Urinary bladder (tissue), 4 donors: Measurements from ENCODE around the gene AMBRA1. TPM values are rescaled to one million over a fixed set of nuclear protein-coding genes. Genes with fewer than 3 reads are reported as not detected.

Experiments used
- DNase-seq: peaks from one replicate; pipeline ENCODE4 v3.0.0-alpha.2; 2015; ENCODE audit errors: extremely low spot score
- H3K27ac ChIP-seq: one replicate; pipeline ENCODE4 v1.5.1; 2013; ENCODE audit warnings: low read depth, mild to moderate bottlenecking, moderate library complexity
- H3K36me3 ChIP-seq: one replicate; pipeline ENCODE4 v1.6.1; 2013; ENCODE audit warnings: mild to moderate bottlenecking, moderate library complexity; ENCODE audit not compliant: insufficient read depth
- H3K4me1 ChIP-seq: one replicate; pipeline ENCODE4 v1.6.1; 2013; ENCODE audit warnings: mild to moderate bottlenecking, moderate library complexity; ENCODE audit not compliant: insufficient read depth
- H3K4me3 ChIP-seq: one replicate; pipeline ENCODE4 v1.5.1; 2013; ENCODE audit warnings: low read depth, low read length
- WGBS: extraction: QIAGEN DNeasy Blood & Tissue Kit; methylation state at CpG from one replicate; pipeline ENCODE4 v1.1.7; 2013; 5-methylcytosine and 5-hydroxymethylcytosine counted together
- polyA plus RNA-seq: library from polyadenylated mRNA; stranded (reverse); fragments of 200-250 nt; gene quantifications from one replicate; pipeline ENCODE4 v1.2.3, GENCODE V29; 2013
- total RNA-seq: library from RNA; depleted of rRNA; stranded (reverse); fragments of >200 nt; gene quantifications from one replicate; pipeline ENCODE4 v1.2.3, GENCODE V29; 2014
- donor health status: healthy with polysubstance abuse.
- donor health status: healthy.

AMBRA1 gene
- total and polyA plus RNA-seq, 2 donors = 21.9 to 22.9 TPM

DNA sequence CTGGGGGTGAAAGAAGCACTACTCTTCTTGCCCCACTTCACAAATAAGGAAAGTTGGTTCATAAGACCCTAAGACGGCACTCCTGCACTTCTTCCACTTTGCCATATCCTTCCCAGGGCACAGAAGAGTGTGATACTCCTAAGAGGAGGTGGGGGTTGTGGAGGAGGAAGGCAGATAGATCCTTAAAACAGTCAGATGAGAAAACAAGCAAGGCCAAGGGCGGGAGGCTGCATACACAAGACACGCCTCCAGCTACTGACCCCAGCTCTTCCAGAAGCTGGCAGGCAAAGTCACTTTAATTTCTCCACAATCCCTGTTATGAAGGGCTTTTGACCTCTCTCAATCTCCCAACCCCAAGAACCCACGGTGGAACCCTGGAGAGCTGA is 200.6 kb downstream of the AMBRA1 start:
- Histone ChIP-seq H3K36me3 (peaks cover 3% of the 10 kb centered on the region), H3K4me3 (no peak overlapping the region), H3K27ac (no peak overlapping the region), H3K4me1 (no peaks in the 10 kb centered on the region)
- DNase-seq = no peak
- WGBS = 59% methylated on average over 4 of the region's 4 CpGs

DNA sequence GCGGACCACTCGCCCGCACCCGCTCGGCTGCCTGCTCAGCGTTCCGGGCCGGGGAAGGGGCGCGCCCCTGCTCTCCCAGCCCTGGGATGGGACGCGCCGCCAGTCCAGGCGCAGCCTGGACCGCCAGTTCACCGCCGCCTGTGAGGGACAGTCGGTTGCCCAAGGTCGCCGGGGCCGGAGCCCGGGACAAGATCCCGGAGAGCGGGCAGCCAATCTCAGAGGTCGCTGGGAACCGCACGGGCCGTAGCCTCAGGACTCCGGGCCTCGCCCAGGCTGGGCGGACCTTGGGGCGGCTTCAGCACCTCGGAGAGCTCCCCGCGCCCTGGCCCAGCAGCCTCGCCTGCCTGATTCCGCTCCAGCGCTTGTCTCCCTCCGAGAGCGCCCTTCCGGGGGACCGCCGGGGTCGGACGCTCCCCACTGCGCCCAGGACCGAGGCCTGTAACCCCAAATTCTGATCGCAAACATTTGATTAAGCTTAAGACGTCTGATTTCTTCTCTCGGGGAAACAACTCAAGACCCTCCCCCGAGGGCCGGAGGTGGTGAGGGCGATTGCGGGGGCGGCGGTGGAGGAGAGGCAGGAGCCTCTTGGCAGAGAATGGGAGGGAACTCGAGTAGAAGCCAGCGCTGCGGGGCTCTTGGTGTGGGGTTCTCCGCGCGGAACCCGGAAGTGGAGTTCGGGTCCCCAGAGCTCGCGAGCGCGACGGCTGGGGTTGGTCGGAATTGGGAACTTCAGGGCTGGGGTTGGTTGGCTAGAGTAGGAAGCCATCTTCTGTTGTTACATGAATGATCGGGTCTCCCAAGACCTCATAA is 201.2 kb downstream of the AMBRA1 start:
- no peaks in the 10 kb centered on the region for H3K4me1 ChIP-seq
- H3K36me3 ChIP-seq = peaks cover 3% of the 10 kb centered on the region
- H3K27ac ChIP-seq = no peak overlapping the region
- peak overlapping the region; percentile 49 for H3K4me3 ChIP-seq
- DNase-seq = no peak
- 1% methylated on average over 71 of the region's 71 CpGs for WGBS

DNA sequence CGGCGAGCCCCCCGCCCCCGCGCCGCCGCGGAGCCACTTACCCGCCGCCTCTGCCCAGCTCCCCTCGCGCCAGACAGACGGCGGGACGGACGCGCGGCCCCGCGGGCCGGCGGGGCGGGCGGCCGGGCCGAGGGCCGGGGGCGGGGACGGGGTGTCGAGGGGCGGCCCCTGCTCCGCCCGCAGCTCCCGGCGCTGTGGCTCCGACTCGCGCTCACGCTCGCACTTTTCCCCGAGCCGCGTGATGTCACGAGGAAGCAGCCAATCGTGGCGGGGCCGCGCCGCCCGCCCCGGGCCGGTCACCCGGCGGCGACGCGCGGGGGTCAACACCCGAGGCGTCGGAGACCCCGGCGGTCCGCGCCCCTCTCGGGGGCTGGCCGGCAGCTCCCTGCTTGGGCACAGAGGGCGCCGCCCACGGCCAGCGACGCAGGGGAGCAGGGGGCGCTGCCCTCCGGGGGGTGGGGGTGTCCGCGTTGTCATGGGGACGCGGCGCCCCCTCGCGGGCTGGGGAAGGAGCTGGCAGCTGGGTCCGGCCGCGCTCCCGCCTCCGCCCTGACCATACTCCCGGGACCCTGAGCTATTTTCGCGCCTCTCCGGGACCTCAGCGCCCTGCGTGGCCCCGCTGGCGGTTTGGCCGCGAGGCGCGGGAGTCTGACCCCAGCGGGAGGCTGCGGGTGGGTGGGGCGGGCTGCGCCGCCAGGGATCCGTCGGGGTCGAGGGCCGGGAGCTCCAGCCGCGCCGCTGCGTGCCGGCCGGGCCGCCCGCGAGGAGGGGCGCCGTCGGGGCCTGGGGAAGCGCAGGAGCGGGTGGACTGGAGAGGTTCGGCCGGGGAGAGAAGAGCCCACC is 202.0 kb downstream of the AMBRA1 start, which contains the start of gene CHRM4:
TSS of gene CHRM4 (minus strand) at position 199 of the 843 bp plus-strand sequence. CDS start 5,219 bp downstream, outside the sequence.
- DNase-seq = no peak
- WGBS = under 1% methylated on average over 123 of the region's 123 CpGs
- H3K4me1 ChIP-seq = no peaks in the 10 kb centered on the region
- peak within 1 kb of the TSS; percentile 49 for H3K4me3 ChIP-seq
- no peak within 1 kb of the TSS for H3K27ac ChIP-seq
- H3K36me3 ChIP-seq = no peaks in the 10 kb centered on the region

DNA sequence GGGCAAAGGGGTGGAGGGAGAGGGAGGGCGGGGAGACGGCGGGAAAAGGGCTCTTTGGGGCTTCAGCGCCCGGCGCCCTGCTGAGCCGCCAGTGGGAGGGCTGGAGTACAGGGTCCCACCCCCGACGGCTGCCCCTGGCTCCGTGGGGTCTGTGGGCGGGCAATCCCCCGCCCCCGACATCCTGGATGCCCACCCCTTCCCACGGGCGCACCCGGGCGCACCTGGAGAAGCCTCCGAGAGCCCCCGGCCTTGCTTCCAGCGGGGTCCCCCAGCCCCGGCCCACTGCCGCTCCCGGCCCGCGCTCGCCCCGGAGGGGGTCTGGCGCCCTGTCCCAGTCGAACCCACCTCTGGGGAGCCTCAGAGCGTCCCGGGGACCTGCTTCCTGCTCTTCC is 202.6 kb downstream of the AMBRA1 start:
- 2% methylated on average over 30 of the region's 31 CpGs for WGBS
- Histone ChIP-seq H3K36me3 (no peaks in the 10 kb centered on the region), H3K27ac (no peak overlapping the region), H3K4me1 (no peaks in the 10 kb centered on the region), H3K4me3 (peak overlapping the region; percentile 49)
- DNase-seq = no peak

DNA sequence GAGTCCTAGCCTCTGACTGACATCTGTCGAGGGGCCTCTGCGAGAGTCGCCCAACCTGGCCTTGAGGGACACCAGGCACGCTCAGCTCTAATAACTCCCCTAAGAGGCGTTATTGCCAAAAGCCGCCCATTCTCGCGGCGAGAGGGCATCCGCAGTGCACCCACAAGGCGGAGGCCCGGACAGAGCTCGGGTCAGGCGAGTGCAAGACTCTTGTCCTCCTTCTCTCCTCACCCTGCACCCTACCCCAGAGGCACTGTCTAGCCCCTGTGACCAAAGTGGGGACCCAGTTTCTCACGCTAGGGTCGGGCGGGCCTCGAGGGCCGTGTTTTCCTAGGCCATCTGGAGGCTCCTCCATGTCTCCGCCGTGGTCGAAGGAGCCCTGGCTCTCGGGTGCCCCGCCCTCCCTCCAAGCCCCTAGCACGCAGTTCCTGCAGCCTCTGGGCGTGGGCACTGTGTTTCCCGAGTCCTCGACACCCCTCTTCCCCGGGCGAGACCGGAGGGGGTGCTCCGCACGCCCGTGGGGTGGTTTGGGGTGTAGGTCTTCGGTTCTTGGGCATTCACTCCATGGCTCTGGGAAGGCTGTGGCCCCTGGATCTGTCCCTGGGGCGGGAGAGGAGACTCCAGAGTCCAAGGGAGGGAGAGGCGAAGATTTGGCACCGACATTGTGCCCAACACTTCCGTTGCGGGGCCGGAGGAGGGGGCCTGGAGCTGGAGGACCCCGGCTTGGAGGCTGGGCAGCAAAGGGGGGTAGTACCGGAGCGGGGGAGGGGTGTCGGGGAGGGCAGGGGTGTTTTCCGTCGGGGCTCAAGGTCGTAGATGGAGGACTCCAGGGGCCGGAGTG is 203.3 kb downstream of the AMBRA1 start:
- no peaks in the 10 kb centered on the region for H3K36me3 ChIP-seq
- H3K4me3 ChIP-seq = no peak overlapping the region
- no peak overlapping the region for H3K27ac ChIP-seq
- H3K4me1 ChIP-seq = no peaks in the 10 kb centered on the region
- WGBS = 8% methylated on average over 49 of the region's 49 CpGs
- no peak for DNase-seq

DNA sequence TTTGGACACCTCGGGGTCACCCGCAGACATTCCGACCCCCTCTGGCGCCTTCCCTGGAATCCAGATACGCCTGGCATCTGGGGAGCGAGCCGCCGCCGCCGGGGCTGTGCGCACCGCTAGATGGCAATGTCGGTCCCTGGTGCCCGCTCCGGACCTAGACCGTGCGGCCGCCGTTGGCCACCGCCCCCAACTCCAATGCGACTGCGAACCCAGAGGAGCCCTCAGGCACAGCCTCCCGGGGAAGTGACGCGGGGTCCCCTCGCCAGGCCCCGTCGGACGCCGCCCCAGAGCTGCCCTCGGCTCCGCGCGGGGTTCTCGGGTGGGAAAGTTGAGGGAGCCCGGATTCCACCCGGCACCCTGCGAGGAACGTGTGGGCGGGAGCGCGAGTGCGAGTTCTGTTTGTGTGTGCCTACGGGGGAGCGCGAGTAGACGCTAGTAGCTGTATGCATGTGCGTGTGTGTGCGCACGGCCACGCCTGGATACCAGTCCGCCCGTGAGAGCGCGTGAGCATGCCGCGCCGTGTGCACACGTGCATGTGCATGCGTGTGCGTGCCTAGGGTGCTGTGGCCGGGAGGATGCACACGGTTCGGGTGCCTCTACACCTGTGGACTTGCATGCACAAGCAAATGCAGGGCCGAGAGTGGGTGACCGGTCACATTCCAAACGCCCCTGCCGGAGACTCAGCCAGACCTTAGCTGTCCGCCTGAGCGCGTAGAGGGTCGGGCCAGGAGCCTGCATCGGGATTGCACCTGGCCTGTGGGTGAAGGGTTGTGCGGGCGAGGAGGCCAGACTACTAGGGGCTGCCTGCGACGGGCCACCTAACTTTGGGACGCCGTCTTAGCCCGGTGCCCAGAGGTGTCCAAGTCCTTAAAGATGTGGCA is 204.1 kb downstream of the AMBRA1 start:
- Histone ChIP-seq H3K4me1 (no peaks in the 10 kb centered on the region), H3K4me3 (peak overlapping the region; percentile 3), H3K36me3 (no peaks in the 10 kb centered on the region), H3K27ac (no peak overlapping the region)
- 2% methylated on average over 80 of the region's 80 CpGs for WGBS
- DNase-seq = no peak

DNA sequence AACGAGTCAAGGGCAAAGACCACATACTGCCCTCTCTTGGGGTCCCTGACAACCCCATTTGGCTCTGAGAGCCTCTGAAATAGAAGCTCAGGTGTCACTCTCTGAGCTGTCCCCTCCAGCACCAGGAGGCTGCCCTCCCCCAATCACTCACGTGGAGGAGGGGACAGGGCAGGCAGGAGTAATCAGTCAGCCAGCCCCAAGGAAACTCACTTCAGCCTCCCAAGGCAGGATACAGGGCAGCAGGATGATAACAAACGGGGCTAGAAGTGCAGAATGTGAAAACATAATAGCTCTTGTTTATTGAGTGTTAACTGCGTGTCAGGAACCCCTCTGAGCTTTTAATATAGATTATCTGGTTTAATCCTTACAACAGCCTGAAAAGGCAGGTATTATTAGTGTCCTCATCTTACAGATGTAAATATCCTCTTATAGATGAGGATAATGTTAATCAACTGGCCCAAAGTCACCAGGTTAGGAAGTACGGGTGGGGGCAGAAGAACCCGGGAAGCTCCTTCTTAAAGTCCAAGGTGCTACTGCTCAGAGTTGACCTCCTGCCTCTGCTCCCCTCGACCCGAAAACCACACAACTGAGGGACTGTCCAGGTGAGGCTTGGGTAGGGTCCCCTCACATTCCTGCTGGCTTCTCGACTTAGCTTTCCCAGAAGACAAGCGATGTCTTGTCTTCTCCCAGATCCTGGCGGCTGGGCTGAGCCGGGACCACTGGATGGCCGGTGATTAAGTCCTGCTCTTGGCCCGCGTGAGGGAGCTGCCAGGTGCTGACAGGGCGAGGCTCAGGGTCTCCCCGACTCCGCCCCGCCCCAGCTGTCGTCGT is 205.0 kb downstream of the AMBRA1 start:
- Histone ChIP-seq H3K27ac (no peak overlapping the region), H3K4me3 (no peak overlapping the region), H3K36me3 (no peaks in the 10 kb centered on the region), H3K4me1 (no peaks in the 10 kb centered on the region)
- DNase-seq = no peak
- WGBS = 10% methylated on average over 21 of the region's 21 CpGs

DNA sequence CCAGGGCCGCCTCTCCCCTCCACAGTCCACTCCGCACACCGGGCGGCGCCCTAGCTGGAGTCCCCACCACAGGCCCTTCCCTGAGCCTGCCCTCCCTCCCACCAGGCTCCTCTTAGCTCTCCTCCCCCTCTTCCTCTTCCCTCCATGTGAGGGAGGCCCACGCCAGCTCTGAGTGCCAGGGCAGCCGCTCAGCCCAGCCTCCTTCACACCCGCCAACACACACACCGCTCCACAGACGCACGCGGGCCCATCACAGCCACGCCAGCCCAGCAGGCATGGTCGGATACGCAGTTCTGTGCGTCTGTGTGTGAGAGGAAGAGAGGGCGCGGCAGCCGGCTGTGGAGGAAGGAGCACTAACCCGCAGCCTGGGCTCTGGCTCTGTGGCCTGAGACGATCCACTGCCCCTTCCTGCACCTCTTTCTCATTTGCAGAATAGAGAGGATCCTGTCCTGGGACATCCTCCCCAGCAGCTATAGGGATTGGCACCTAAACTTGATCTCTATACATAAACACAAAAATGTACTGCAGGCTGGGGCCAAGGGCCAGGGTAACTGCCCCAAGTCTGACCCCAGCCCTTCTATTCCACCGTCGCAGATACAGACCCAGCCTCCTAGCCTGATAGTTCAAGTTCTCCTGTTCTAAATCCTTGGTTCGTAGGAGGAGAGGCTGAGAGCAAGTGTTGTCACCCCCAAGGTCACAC is 205.8 kb downstream of the AMBRA1 start:
- Histone ChIP-seq H3K4me1 (no peaks in the 10 kb centered on the region), H3K27ac (no peak overlapping the region), H3K36me3 (no peaks in the 10 kb centered on the region), H3K4me3 (no peak overlapping the region)
- DNase-seq = no peak
- 22% methylated on average over 24 of the region's 24 CpGs for WGBS

DNA sequence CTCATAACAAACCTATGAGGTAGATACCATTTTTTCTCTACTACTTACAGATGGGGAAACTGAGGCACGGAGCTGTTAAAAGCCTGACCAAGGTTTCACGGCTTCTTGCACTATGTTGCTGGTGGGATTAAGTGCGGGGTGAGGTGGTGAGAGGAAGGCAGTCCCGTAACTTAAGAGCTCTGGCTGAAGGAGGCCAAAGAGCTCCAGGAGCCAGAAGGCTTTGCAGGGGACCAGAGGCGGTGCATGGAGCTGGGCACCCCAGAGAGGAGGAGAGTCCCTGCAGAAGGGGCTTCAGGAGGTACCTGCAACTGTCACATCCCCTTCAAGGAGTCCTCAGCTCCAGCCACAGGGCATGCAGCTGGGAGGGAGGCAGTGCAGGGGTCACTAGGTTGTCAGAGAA is 206.4 kb downstream of the AMBRA1 start:
- 75% methylated on average over 5 of the region's 5 CpGs for WGBS
- no peak for DNase-seq
- Histone ChIP-seq H3K27ac (no peak overlapping the region), H3K36me3 (no peaks in the 10 kb centered on the region), H3K4me1 (no peaks in the 10 kb centered on the region), H3K4me3 (no peak overlapping the region)

DNA sequence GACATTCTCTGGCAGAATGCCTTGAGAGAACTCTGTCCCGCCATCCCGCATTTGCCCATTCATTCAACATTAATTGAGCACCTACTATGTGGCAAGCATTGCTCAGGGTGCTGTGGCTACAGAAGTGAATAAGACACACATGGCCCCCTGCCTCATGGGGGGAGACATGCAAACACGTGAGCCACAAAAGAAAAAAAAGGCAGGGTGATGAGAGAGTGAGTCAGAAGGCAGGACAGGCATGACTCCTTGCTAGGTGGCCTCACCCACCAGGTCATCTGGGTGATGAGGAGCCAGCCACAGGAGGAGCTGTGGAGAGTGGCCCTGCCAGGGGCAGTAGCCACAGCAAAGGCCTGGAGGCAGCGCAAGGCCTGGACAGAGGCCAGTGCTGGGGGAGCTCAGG is 207.1 kb downstream of the AMBRA1 start:
- no peaks in the 10 kb centered on the region for H3K36me3 ChIP-seq
- H3K4me3 ChIP-seq = no peak overlapping the region
- H3K27ac ChIP-seq = no peak overlapping the region
- WGBS = 91% methylated on average over 4 of the region's 4 CpGs
- DNase-seq = no peak
- no peaks in the 10 kb centered on the region for H3K4me1 ChIP-seq

DNA sequence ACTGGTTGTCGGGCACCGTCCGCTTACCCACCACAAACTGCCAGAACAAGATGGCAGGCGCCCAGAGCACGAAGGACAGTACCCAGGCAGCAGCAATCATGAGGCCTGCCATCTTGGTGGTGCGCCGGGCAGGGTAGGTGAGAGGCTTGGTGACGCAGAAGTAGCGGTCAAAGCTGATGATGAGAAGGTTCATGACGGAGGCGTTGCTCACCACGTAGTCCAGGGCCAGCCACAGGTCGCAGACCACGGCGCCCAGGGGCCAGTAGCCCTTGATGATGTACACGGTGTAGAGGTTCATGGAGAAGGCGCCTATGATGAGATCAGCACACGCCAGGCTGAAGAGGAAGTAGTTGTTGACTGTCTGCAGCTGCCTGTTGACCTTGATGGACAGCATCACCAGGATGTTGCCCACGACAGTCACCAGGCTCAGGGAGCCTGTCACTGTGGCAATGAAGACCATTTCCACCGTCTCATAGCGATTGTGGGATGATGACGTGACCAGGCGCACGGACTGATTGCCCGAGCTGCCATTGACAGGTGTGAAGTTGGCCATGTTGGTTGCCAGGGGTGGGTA is 207.7 kb downstream of the AMBRA1 start:
- no peak overlapping the region for H3K27ac ChIP-seq
- no peak overlapping the region for H3K4me3 ChIP-seq
- DNase-seq = no peak
- no peaks in the 10 kb centered on the region for H3K36me3 ChIP-seq
- 96% methylated on average over 25 of the region's 25 CpGs for WGBS
- H3K4me1 ChIP-seq = no peaks in the 10 kb centered on the region
